ENCODE measurements around the gene PSG4. TPM values are rescaled to one million over a fixed set of nuclear protein-coding genes. Genes with fewer than 3 reads are reported as not detected.

The PSG4 gene
- 0.57 and 1.1 TPM in 2 replicates for total RNA-seq

GRCh38 chr19:43205471-43206105 lies at the start of gene PSG4:
TSS of gene PSG4 (minus strand) at chr19:43205638. CDS start at chr19:43205536, 102 bp downstream.

DNA sequence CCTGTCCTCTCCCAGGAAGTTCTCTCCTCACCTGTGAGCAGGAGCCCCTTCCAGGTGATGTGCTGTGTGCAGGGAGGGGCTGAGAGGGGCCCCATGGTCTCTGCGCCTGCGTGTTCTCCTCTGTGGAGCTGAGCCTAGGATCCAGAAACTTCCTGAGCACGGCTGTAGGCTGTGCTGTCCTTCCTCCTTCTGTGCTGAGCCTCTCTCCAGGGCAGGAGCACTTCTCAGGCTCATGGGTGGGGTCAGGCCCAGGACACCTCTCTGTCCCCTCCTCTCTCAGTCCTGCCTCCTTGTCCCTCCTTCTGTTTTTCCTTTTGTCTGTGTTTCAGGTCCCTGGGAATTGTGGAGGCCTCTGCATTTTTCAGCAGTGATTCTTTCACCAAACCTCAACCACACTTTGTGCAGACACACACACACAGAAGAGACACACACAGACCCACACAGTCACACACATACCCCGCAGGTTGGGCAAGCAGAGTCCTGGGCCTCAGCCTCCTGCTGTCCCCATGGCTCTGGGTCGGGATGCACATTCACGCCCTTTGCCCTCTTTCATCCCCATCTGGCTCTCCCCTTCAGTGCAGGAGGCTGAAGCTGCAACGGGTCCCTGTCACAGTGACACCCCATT lies 19.0 kb downstream of the PSG4 start, which contains the start of gene PSG5:
Gene PSG5 (minus strand): TSS at position 226 of the 625 bp plus-strand sequence. CDS start 131 bp downstream, at position 95.

Other genes with a start within 250 kb of the PSG4 start
- not detected in 2 replicates for gene PSG11, start 179.2 kb downstream of the PSG4 start, total RNA-seq
- gene PSG2, start 122.9 kb downstream of the PSG4 start, total RNA-seq: not detected in 2 replicates
- gene PSG5, start 19.1 kb downstream of the PSG4 start, total RNA-seq: not detected in 2 replicates
- gene PSG9, start 63.9 kb upstream of the PSG4 start, total RNA-seq: 0.11 TPM in 1 of 2 replicates, not detected in the other
- 0.15 and 0.23 TPM in 2 replicates for gene CD177, start 148.0 kb upstream of the PSG4 start, total RNA-seq
- gene TEX101, start 209.3 kb upstream of the PSG4 start, total RNA-seq: not detected in 2 replicates

Data from hair follicular keratinocyte (primary cell).